MCF 10A (cell line): Measurements from ENCODE around the gene FILIP1L. TPM values are rescaled to one million over a fixed set of nuclear protein-coding genes. Genes with fewer than 3 reads are reported as not detected.

Experiments
- BruUV-seq: library from RNA; stranded (reverse); fragments of 400-500 nt; replicated peaks from 2 replicates; lab custom pipeline; 2021; lab: Mats Ljungman, UMichigan
- CTCF ChIA-PET: fragments of 300-600 bp; sonication (Branson Sonifier 250); formaldehyde crosslinking; extraction: SDS; loops from one replicate; lab custom pipeline; 2021; ENCODE audit warnings: antibody characterized with exemption, inconsistent platforms; lab: Yijun Ruan, JAX
- POLR2A ChIA-PET: fragments of 300-600, 350-650 bp; sonication (Branson Sonifier 250); formaldehyde crosslinking; extraction: SDS; loops from one replicate; lab custom pipeline; 2020; ENCODE audit warnings: antibody characterized with exemption, inconsistent platforms; lab: Yijun Ruan, JAX
- DNase-seq: peaks from one replicate; pipeline ENCODE4 v3.0.0-alpha.2; 2018; ENCODE audit not compliant: unreplicated experiment
- H3K27ac Mint-ChIP-seq: one replicate; pipeline ENCODE4 v1.8.0; 2022; ENCODE audit warnings: mild to moderate bottlenecking, low read depth, mixed read lengths; ENCODE audit not compliant: unreplicated experiment
- H3K27me3 Mint-ChIP-seq: one replicate; pipeline ENCODE4 v1.8.0; 2022; ENCODE audit warnings: mixed read lengths; ENCODE audit not compliant: insufficient read depth, unreplicated experiment
- H3K36me3 Mint-ChIP-seq: one replicate; pipeline ENCODE4 v1.8.0; 2022; ENCODE audit warnings: mild to moderate bottlenecking, moderate library complexity, mixed read lengths; ENCODE audit not compliant: insufficient read depth, unreplicated experiment
- H3K4me1 Mint-ChIP-seq: one replicate; pipeline ENCODE4 v1.8.0; 2022; ENCODE audit warnings: mixed read lengths; ENCODE audit not compliant: insufficient read depth, unreplicated experiment
- H3K4me3 Mint-ChIP-seq: one replicate; pipeline ENCODE4 v1.8.0; 2022; ENCODE audit warnings: mild to moderate bottlenecking, moderate library complexity, mixed read lengths; ENCODE audit not compliant: unreplicated experiment
- H3K9me3 Mint-ChIP-seq: one replicate; pipeline ENCODE4 v1.8.0; 2022; ENCODE audit warnings: mixed read lengths; ENCODE audit not compliant: unreplicated experiment
- CTCF ChIP-seq: fragments of 200-600 bp; IDR thresholded peaks from one replicate; pipeline ENCODE4 v1.8.0; 2022; ENCODE audit warnings: antibody characterized with exemption, mild to moderate bottlenecking; ENCODE audit not compliant: unreplicated experiment
- intact Hi-C: fragments of 100-400 bp; cut with micrococcal nuclease; formaldehyde crosslinking; loops from 2 replicates; pipeline ENCODE4 v1.14.1; 2022
- total RNA-seq: library from RNA; stranded (reverse); gene quantifications from 2 replicates; pipeline ENCODE4 v1.2.3, GENCODE V29; 2022

Gene FILIP1L
- total RNA-seq, 1 experiment from 2014 or later = 2.4 TPM

GRCh38 chr3:100079328-100079727, 35.0 kb downstream of the FILIP1L start:
- POLR2A ChIA-PET = no interaction called here
- no peak overlapping the region for H3K4me3 Mint-ChIP-seq
- H3K36me3 Mint-ChIP-seq = peaks cover 10% of the 10 kb centered on the region
- no peak for DNase-seq
- TF ChIP-seq CTCF = no peak
- no TSS peak for BruUV-seq
- H3K4me1 Mint-ChIP-seq = no peaks in the 10 kb centered on the region
- H3K27ac Mint-ChIP-seq = no peak overlapping the region
- intact Hi-C loops = no loop called here
- no peaks in the 10 kb centered on the region for H3K9me3 Mint-ChIP-seq
- H3K27me3 Mint-ChIP-seq = no peaks in the 10 kb centered on the region
- CTCF ChIA-PET = interaction anchor here (0.6 to 1.4 kb wide), 3 partner anchors 11 to 269 kb away, joined by 3 to 6 read pairs (median 4); no protein-coding TSS in a partner anchor

GRCh38 chr3:100076731-100077529, 37.4 kb downstream of the FILIP1L start:
- H3K4me1 Mint-ChIP-seq = no peaks in the 10 kb centered on the region
- POLR2A ChIA-PET = interaction anchor here (0.6 kb wide), 1 partner anchor 29 kb away, joined by 3 read pairs; no protein-coding TSS in a partner anchor
- H3K27me3 Mint-ChIP-seq = no peaks in the 10 kb centered on the region
- no peaks in the 10 kb centered on the region for H3K9me3 Mint-ChIP-seq
- H3K27ac Mint-ChIP-seq = no peak overlapping the region
- no peaks in the 10 kb centered on the region for H3K36me3 Mint-ChIP-seq
- no peak for DNase-seq
- CTCF ChIA-PET = interaction anchor here (0.6 to 1.9 kb wide), 8 partner anchors 8 to 669 kb away, joined by 3 to 6 read pairs (median 3); no protein-coding TSS in a partner anchor
- no peak overlapping the region for H3K4me3 Mint-ChIP-seq
- intact Hi-C loops = no loop called here
- no TSS peak for BruUV-seq
- no peak for TF ChIP-seq CTCF

GRCh38 chr3:100075851-100076730, 38.2 kb downstream of the FILIP1L start:
- H3K4me1 Mint-ChIP-seq = peaks cover 7% of the 10 kb centered on the region
- H3K9me3 Mint-ChIP-seq = no peaks in the 10 kb centered on the region
- H3K27ac Mint-ChIP-seq = no peak overlapping the region
- DNase-seq = no peak
- no peaks in the 10 kb centered on the region for H3K27me3 Mint-ChIP-seq
- no peak for TF ChIP-seq CTCF
- ChIA-PET CTCF (interaction anchor here (0.6 to 1.7 kb wide), 8 partner anchors 8 to 670 kb away, joined by 3 to 4 read pairs (median 3); no protein-coding TSS in a partner anchor), POLR2A (interaction anchor here (1.0 kb wide), 1 partner anchor 172 kb away, joined by 3 read pairs; no protein-coding TSS in a partner anchor)
- H3K4me3 Mint-ChIP-seq = no peak overlapping the region
- no TSS peak for BruUV-seq
- H3K36me3 Mint-ChIP-seq = no peaks in the 10 kb centered on the region
- intact Hi-C loops = no loop called here
